ENCODE results near the gene EXOSC2. TPM values are rescaled to one million over a fixed set of nuclear protein-coding genes. Genes with fewer than 3 reads are reported as not detected.

Gene EXOSC2
- total and polyA plus RNA-seq, 2 of the 13 experiments (the other 11 are each of a cell fraction or from before 2014, with no cell fraction given): 27.5 to 63.8 TPM

DNA sequence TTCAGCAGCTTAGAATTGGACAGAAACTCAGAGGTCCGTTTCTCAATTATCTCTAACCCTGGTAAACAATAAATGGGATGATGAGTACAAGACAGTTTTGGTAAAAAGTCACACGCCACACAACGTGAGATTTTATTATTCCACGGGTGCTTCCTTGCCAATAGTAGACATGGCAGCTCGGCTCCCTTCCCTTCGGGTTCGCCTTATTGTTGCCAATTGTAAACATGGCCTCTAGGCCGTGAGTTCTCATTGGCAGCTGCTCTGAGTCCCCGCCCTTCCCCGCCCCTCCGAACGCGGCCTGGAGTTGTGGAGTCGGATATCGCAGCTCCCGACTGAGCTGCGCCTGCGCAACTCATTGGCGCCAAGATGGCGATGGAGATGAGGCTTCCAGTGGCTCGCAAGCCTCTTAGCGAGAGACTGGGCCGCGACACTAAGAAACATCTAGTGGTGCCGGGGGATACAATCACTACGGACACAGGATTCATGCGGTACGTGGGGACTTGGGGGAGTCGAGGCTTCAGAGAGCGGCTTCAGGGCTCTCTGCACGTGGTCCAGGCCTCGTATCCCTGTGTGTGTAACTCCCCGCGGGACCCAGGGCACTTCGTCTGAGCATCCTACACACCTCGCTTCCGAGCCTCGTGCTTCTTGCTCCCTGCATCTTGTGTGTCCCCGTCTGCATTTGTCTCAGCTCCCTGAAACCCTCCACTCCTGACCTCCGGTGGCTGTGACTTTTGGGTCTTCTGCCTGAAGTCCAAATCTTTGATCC lies at the start of gene EXOSC2 (continued):
- TF ChIP-seq, protein P1, sequence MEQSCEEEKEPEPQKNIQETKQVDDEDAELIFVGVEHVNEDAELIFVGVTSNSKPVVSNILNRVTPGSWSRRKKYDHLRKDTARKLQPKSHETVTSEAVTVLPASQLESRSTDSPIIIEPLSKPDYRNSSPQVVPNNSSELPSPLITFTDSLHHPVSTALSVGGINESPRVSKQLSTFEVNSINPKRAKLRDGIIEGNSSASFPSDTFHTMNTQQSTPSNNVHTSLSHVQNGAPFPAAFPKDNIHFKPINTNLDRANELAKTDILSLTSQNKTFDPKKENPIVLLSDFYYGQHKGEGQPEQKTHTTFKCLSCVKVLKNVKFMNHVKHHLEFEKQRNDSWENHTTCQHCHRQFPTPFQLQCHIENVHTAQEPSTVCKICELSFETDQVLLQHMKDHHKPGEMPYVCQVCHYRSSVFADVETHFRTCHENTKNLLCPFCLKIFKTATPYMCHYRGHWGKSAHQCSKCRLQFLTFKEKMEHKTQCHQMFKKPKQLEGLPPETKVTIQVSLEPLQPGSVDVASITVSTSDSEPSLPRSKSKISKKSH (CRISPR knock-in tag; IDR thresholded peaks at IDR 0.05; ENCODE audit: borderline replicate concordance): no peak
- TF ChIP-seq ZNF550 (CRISPR knock-in tag; IDR thresholded peaks at IDR 0.05; ENCODE audit: borderline replicate concordance) (no peak), KDM5B (CRISPR knock-in tag; IDR thresholded peaks at IDR 0.05; ENCODE audit: borderline replicate concordance) (no peak; the same call in 1 of the 2 replicates), ZNF557 (CRISPR knock-in tag; IDR thresholded peaks at IDR 0.05) (0 out of 2 replicates have a peak, but pooled peaks have one; percentile 68), ARID2 (CRISPR knock-in tag; IDR thresholded peaks at IDR 0.05; ENCODE audit: borderline replicate concordance) (peak; percentile 83; the same call in 1 of the 2 replicates), HNRNPH1 (optimal IDR thresholded peaks at IDR 0.05; ENCODE audit: low read depth, low read length) (no peak), ZNF605 (CRISPR knock-in tag; IDR thresholded peaks at IDR 0.05) (peak; percentile 14; the same call in 1 of the 2 replicates), ZNF33A (CRISPR knock-in tag; IDR thresholded peaks at IDR 0.05; ENCODE audit: borderline replicate concordance) (peak; percentile 50; the same call in 1 of the 2 replicates), HBP1 (CRISPR knock-in tag; IDR thresholded peaks at IDR 0.05; ENCODE audit: low read depth) (peak; percentile 90), ARID5B (CRISPR knock-in tag; IDR thresholded peaks at IDR 0.05) (peak; percentile 36; the same call in 1 of the 2 replicates), SRF (IDR thresholded peaks at IDR 0.05; ENCODE audit: low read depth, low read length) (no peak), TBX2 (CRISPR knock-in tag; IDR thresholded peaks at IDR 0.05; ENCODE audit: borderline replicate concordance) (no peak), DRAP1 (CRISPR knock-in tag; IDR thresholded peaks at IDR 0.05) (peak; percentile 87), MYC (CRISPR knock-in tag; IDR thresholded peaks at IDR 0.05; ENCODE audit: borderline replicate concordance) (peak; percentile 96), PRPF4 (IDR thresholded peaks at IDR 0.05; ENCODE audit: low read depth, low read length, poor library complexity, severe bottlenecking) (no peak)
- TF ChIP-seq, protein P2, sequence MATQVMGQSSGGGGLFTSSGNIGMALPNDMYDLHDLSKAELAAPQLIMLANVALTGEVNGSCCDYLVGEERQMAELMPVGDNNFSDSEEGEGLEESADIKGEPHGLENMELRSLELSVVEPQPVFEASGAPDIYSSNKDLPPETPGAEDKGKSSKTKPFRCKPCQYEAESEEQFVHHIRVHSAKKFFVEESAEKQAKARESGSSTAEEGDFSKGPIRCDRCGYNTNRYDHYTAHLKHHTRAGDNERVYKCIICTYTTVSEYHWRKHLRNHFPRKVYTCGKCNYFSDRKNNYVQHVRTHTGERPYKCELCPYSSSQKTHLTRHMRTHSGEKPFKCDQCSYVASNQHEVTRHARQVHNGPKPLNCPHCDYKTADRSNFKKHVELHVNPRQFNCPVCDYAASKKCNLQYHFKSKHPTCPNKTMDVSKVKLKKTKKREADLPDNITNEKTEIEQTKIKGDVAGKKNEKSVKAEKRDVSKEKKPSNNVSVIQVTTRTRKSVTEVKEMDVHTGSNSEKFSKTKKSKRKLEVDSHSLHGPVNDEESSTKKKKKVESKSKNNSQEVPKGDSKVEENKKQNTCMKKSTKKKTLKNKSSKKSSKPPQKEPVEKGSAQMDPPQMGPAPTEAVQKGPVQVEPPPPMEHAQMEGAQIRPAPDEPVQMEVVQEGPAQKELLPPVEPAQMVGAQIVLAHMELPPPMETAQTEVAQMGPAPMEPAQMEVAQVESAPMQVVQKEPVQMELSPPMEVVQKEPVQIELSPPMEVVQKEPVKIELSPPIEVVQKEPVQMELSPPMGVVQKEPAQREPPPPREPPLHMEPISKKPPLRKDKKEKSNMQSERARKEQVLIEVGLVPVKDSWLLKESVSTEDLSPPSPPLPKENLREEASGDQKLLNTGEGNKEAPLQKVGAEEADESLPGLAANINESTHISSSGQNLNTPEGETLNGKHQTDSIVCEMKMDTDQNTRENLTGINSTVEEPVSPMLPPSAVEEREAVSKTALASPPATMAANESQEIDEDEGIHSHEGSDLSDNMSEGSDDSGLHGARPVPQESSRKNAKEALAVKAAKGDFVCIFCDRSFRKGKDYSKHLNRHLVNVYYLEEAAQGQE (IDR thresholded peaks at IDR 0.05; ENCODE audit: borderline replicate concordance in 1 of 2, low read depth in 1 of 2, low read length in 2 of 2): peak in 1 of 2 experiments; percentile 58; a peak in 2 of 4 replicates
